ENCODE results near the gene GPBP1.

Gene GPBP1

GRCh38 chr5:57313716-57314115 is 139.9 kb downstream of the GPBP1 start:
- TF ChIP-seq, protein P1, sequence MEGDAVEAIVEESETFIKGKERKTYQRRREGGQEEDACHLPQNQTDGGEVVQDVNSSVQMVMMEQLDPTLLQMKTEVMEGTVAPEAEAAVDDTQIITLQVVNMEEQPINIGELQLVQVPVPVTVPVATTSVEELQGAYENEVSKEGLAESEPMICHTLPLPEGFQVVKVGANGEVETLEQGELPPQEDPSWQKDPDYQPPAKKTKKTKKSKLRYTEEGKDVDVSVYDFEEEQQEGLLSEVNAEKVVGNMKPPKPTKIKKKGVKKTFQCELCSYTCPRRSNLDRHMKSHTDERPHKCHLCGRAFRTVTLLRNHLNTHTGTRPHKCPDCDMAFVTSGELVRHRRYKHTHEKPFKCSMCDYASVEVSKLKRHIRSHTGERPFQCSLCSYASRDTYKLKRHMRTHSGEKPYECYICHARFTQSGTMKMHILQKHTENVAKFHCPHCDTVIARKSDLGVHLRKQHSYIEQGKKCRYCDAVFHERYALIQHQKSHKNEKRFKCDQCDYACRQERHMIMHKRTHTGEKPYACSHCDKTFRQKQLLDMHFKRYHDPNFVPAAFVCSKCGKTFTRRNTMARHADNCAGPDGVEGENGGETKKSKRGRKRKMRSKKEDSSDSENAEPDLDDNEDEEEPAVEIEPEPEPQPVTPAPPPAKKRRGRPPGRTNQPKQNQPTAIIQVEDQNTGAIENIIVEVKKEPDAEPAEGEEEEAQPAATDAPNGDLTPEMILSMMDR (conservative IDR thresholded peaks at IDR 0.05; ENCODE audit: control insufficient read depth, insufficient read depth, low read depth, low read length): no peak
- H3K4me3 ChIP-seq (ENCODE audit: control insufficient read depth, low read depth, low read length): no peak overlapping the region
- DNase-seq (ENCODE audit: low read depth): no peak

Data from fibroblast of mammary gland (primary cell).